ENCODE results near the gene PRSS48. TPM values are rescaled to one million over a fixed set of nuclear protein-coding genes. Genes with fewer than 3 reads are reported as not detected.

PRSS48 gene
- polyA plus RNA-seq, 2 of the 4 experiments (the other 2 are of a cell fraction): not detected

Small RNAs within 50 kb of the gene (small RNA-seq; reads per million reads assigned to genes)
- 0 reads per million in 6 experiments for gene AC104819.2
- gene RNU6-1282P: 0 reads per million in 6 experiments

Other genes starting within 250 kb of the PRSS48 start
- 2,957 and 3,002 TPM in 2 replicates for gene RPS3A, start 177.5 kb upstream of the PRSS48 start, polyA plus RNA-seq (2011; rRNA removed)
- gene RPS3A, start 177.5 kb upstream of the PRSS48 start, polyA plus RNA-seq (2017; fragmentation: RNase III; extraction: RNeasy Plus Mini Kit Qiagen cat#74134 plus additional on column Dnase treatment): 2,183 to 2,252 TPM (median 2,201 TPM) in 3 replicates
- gene SH3D19, start 48.4 kb downstream of the PRSS48 start, polyA plus RNA-seq (2011; rRNA removed): 22.9 and 23.1 TPM in 2 replicates
- gene SH3D19, start 48.4 kb downstream of the PRSS48 start, polyA plus RNA-seq (2017; fragmentation: RNase III; extraction: RNeasy Plus Mini Kit Qiagen cat#74134 plus additional on column Dnase treatment): 14.0 to 16.2 TPM (median 15.3 TPM) in 3 replicates
- 0.09 and 0.13 TPM in 2 replicates for gene FHIP1A, start 132.0 kb downstream of the PRSS48 start, polyA plus RNA-seq (2011; rRNA removed)
- gene FHIP1A, start 132.0 kb downstream of the PRSS48 start, polyA plus RNA-seq (2017; fragmentation: RNase III; extraction: RNeasy Plus Mini Kit Qiagen cat#74134 plus additional on column Dnase treatment): 0.09 to 0.11 TPM (median 0.09 TPM) in 3 replicates